Activated naive CD8-positive, alpha-beta T cell (primary cell): ENCODE results near the gene GAK.
"Not testable (repeated sequence)": the region's sequence is repeated elsewhere in the genome, so short reads cannot be mapped to it uniquely, and the experiment has no call there.

ENCODE experiments used
- H3K27ac Mint-ChIP-seq: one replicate; pipeline ENCODE4 v1.8.0; 2021; ENCODE audit warnings: mixed read lengths
- H3K27me3 Mint-ChIP-seq: one replicate; pipeline ENCODE4 v1.8.0; 2021; ENCODE audit warnings: mixed read lengths
- H3K36me3 Mint-ChIP-seq: one replicate; pipeline ENCODE4 v1.8.0; 2021; ENCODE audit warnings: mixed read lengths
- H3K4me1 Mint-ChIP-seq: one replicate; pipeline ENCODE4 v1.8.0; 2021; ENCODE audit warnings: low read depth, mixed read lengths
- H3K4me3 Mint-ChIP-seq: one replicate; pipeline ENCODE4 v1.8.0; 2021; ENCODE audit warnings: mild to moderate bottlenecking, mixed read lengths
- H3K9me3 Mint-ChIP-seq: one replicate; pipeline ENCODE4 v1.8.0; 2021; ENCODE audit warnings: low read depth, mixed read lengths

The GAK gene

GRCh38 chr4:949656-950055, 17.5 kb upstream of the GAK start:
- no peak overlapping the region for H3K4me3 Mint-ChIP-seq
- H3K27me3 Mint-ChIP-seq, result no peaks in the 10 kb centered on the region
- no peaks in the 10 kb centered on the region for H3K9me3 Mint-ChIP-seq
- H3K4me1 Mint-ChIP-seq, result no peaks in the 10 kb centered on the region
- no peak overlapping the region for H3K27ac Mint-ChIP-seq
- H3K36me3 Mint-ChIP-seq, result peaks cover 1% of the 10 kb centered on the region

GRCh38 chr4:948936-949300, 16.8 kb upstream of the GAK start:
- Mint-ChIP-seq H3K4me1 (no peaks in the 10 kb centered on the region), H3K27ac (no peak overlapping the region), H3K27me3 (no peaks in the 10 kb centered on the region), H3K9me3 (no peaks in the 10 kb centered on the region), H3K36me3 (no peaks in the 10 kb centered on the region), H3K4me3 (no peak overlapping the region)

- Mint-ChIP-seq H3K27me3 (no peaks in the 10 kb centered on the region), H3K4me3 (no peak overlapping the region), H3K9me3 (no peaks in the 10 kb centered on the region), H3K4me1 (no peaks in the 10 kb centered on the region), H3K36me3 (no peaks in the 10 kb centered on the region), H3K27ac (peak overlapping the region; percentile 41)
These were observed 16.2 kb upstream of the GAK start for GRCh38 chr4:948101-948935.

- no peaks in the 10 kb centered on the region for H3K36me3 Mint-ChIP-seq
- H3K27me3 Mint-ChIP-seq, result no peaks in the 10 kb centered on the region
- no peaks in the 10 kb centered on the region for H3K4me1 Mint-ChIP-seq
- no peak overlapping the region for H3K27ac Mint-ChIP-seq
- no peak overlapping the region for H3K4me3 Mint-ChIP-seq
- H3K9me3 Mint-ChIP-seq, result no peaks in the 10 kb centered on the region
These were observed 15.4 kb upstream of the GAK start for GRCh38 chr4:947491-947971.

- no peaks in the 10 kb centered on the region for H3K4me1 Mint-ChIP-seq
- H3K4me3 Mint-ChIP-seq, result no peak overlapping the region
- no peaks in the 10 kb centered on the region for H3K9me3 Mint-ChIP-seq
- no peaks in the 10 kb centered on the region for H3K36me3 Mint-ChIP-seq
- no peaks in the 10 kb centered on the region for H3K27me3 Mint-ChIP-seq
- no peak overlapping the region for H3K27ac Mint-ChIP-seq
These were observed 14.7 kb upstream of the GAK start for GRCh38 chr4:946517-947471.

GRCh38 chr4:946103-946450, 14.0 kb upstream of the GAK start:
- Mint-ChIP-seq H3K36me3 (no peaks in the 10 kb centered on the region), H3K27ac (no peak overlapping the region), H3K9me3 (no peaks in the 10 kb centered on the region), H3K4me3 (no peak overlapping the region), H3K27me3 (no peaks in the 10 kb centered on the region), H3K4me1 (no peaks in the 10 kb centered on the region)

GRCh38 chr4:945274-946102, 13.4 kb upstream of the GAK start:
- Mint-ChIP-seq H3K4me3 (no peak overlapping the region), H3K4me1 (no peaks in the 10 kb centered on the region), H3K27me3 (no peaks in the 10 kb centered on the region), H3K27ac (no peak overlapping the region), H3K36me3 (no peaks in the 10 kb centered on the region), H3K9me3 (no peaks in the 10 kb centered on the region)

- not testable (repeated sequence) for H3K27ac Mint-ChIP-seq, H3K27me3 Mint-ChIP-seq, H3K36me3 Mint-ChIP-seq, H3K4me1 Mint-ChIP-seq, H3K9me3 Mint-ChIP-seq, H3K4me3 Mint-ChIP-seq
These were observed 7.4 kb upstream of the GAK start for GRCh38 chr4:939508-939907.

GRCh38 chr4:932713-933070, 576 bp upstream of the GAK start:
- peaks cover 3% of the 10 kb centered on the region for H3K36me3 Mint-ChIP-seq
- no peaks in the 10 kb centered on the region for H3K9me3 Mint-ChIP-seq
- no peaks in the 10 kb centered on the region for H3K27me3 Mint-ChIP-seq
- H3K4me1 Mint-ChIP-seq, result peaks cover 47% of the 10 kb centered on the region
- peak overlapping the region; percentile 98 for H3K27ac Mint-ChIP-seq
- H3K4me3 Mint-ChIP-seq, result peak overlapping the region; percentile 98

GRCh38 chr4:931194-931959, 739 bp downstream of the GAK start:
- Mint-ChIP-seq H3K27ac (peak overlapping the region; percentile 98), H3K9me3 (no peaks in the 10 kb centered on the region), H3K27me3 (no peaks in the 10 kb centered on the region), H3K4me3 (peak overlapping the region; percentile 98), H3K36me3 (peaks cover 2% of the 10 kb centered on the region), H3K4me1 (peaks cover 48% of the 10 kb centered on the region)

GRCh38 chr4:930827-931193, 1.3 kb downstream of the GAK start:
- no peaks in the 10 kb centered on the region for H3K36me3 Mint-ChIP-seq
- H3K4me1 Mint-ChIP-seq, result peaks cover 49% of the 10 kb centered on the region
- H3K4me3 Mint-ChIP-seq, result peak overlapping the region; percentile 98
- peak overlapping the region; percentile 98 for H3K27ac Mint-ChIP-seq
- no peaks in the 10 kb centered on the region for H3K27me3 Mint-ChIP-seq
- H3K9me3 Mint-ChIP-seq, result no peaks in the 10 kb centered on the region

GRCh38 chr4:930028-930551, 2.0 kb downstream of the GAK start:
- no peaks in the 10 kb centered on the region for H3K36me3 Mint-ChIP-seq
- H3K4me3 Mint-ChIP-seq, result peak overlapping the region; percentile 98

GRCh38 chr4:929096-929765, 2.9 kb downstream of the GAK start:
- Mint-ChIP-seq H3K27ac (no peak overlapping the region), H3K4me3 (peak overlapping the region; percentile 46), H3K27me3 (no peaks in the 10 kb centered on the region), H3K36me3 (no peaks in the 10 kb centered on the region), H3K4me1 (peaks cover 59% of the 10 kb centered on the region), H3K9me3 (no peaks in the 10 kb centered on the region)

More at GRCh38 chr4:930028-930551, 2.0 kb downstream of the GAK start:
- no peaks in the 10 kb centered on the region for H3K9me3 Mint-ChIP-seq
- peak overlapping the region; percentile 98 for H3K27ac Mint-ChIP-seq
- no peaks in the 10 kb centered on the region for H3K27me3 Mint-ChIP-seq
- peaks cover 55% of the 10 kb centered on the region for H3K4me1 Mint-ChIP-seq
